Measurements from ENCODE around the gene METTL17. TPM values are rescaled to one million over a fixed set of nuclear protein-coding genes. Genes with fewer than 3 reads are reported as not detected.

The METTL17 gene
- total RNA-seq, 1 experiment from 2014 or later = 76.7 TPM

DNA sequence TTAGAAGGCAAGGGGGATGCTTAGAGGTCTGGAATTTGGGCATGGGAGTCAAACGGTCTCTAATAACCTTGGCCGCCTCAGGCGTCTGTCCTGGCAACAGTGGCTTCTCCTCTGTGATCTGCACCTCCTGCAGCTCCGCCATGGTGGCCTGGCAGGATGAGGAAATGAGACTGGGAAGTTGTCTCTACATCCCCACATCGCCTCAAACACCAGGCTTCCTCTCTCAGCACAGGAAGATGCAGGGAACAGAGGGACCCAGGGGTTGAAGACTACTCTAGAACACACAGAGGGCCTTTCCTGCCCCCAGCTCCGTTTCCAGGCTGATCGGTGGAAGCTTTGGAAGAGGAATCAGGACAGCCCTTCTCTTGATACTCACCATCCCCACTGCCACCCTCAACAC, 33.4 kb downstream of the METTL17 start:
- no peak overlapping the region for H3K4me3 Mint-ChIP-seq (ENCODE audit: low read depth, unreplicated experiment)
- CTCF ChIA-PET = interaction anchor here (0.5 to 1.2 kb wide), 3 partner anchors 17 to 341 kb away, joined by 3 to 5 read pairs (median 4); no protein-coding TSS in a partner anchor
- no peak for DNase-seq
- intact Hi-C loops (cut with micrococcal nuclease; ENCODE audit: unreplicated experiment) = no loop called here
- H3K9me3 Mint-ChIP-seq (ENCODE audit: low read depth, unreplicated experiment) = no peaks in the 10 kb centered on the region
- H3K27ac Mint-ChIP-seq (ENCODE audit: unreplicated experiment) = no peak overlapping the region
- H3K27me3 Mint-ChIP-seq (ENCODE audit: unreplicated experiment) = peaks cover 28% of the 10 kb centered on the region
- peaks cover 8% of the 10 kb centered on the region for H3K4me1 Mint-ChIP-seq (ENCODE audit: low read depth, unreplicated experiment)
- peaks cover 8% of the 10 kb centered on the region for H3K36me3 Mint-ChIP-seq (ENCODE audit: insufficient read depth, unreplicated experiment)
- BruUV-seq (replicated peaks) = no TSS peak
- TF ChIP-seq, protein P1, sequence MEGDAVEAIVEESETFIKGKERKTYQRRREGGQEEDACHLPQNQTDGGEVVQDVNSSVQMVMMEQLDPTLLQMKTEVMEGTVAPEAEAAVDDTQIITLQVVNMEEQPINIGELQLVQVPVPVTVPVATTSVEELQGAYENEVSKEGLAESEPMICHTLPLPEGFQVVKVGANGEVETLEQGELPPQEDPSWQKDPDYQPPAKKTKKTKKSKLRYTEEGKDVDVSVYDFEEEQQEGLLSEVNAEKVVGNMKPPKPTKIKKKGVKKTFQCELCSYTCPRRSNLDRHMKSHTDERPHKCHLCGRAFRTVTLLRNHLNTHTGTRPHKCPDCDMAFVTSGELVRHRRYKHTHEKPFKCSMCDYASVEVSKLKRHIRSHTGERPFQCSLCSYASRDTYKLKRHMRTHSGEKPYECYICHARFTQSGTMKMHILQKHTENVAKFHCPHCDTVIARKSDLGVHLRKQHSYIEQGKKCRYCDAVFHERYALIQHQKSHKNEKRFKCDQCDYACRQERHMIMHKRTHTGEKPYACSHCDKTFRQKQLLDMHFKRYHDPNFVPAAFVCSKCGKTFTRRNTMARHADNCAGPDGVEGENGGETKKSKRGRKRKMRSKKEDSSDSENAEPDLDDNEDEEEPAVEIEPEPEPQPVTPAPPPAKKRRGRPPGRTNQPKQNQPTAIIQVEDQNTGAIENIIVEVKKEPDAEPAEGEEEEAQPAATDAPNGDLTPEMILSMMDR (IDR thresholded peaks at IDR 0.05; ENCODE audit: unreplicated experiment) = no peak

DNA sequence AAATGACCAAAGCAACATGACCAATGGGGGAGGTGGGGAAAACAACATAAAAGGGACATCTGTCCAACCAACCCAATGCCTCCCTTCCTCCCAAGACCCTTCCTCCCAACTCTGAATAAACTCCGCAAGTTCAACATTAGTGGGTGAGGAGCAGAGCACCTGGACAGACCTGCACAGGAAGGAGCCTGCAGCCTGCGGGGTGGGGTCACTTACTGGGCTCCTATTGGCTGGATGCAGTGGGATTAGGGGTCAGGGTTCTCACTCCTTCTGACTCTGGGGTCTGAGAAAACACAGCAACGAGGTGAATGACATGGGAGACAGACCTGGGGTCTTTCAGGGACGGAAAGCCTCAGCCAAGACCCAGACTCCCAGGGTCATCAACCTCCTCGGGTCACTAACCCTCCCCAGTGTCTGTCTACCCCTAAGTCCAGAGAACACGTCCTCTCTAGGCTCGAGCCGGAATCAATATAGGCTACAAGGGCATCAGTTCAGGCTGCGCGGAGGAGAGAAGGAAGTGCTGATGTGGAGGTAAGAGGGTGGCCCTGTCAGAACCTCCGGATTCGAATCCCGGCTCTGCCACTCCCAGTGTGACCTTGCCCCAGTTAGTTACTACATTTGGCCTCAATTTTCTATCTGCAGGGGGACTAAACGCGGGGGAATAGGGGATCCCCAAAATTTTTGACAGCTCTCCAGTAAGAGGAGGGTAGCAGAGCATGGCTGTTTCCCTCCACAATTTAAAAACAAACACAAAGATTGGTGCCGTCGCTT, 34.2 kb downstream of the METTL17 start:
- H3K27me3 Mint-ChIP-seq (ENCODE audit: unreplicated experiment) = peaks cover 28% of the 10 kb centered on the region
- no peak for DNase-seq

GRCh38 chr14:21024585-21025370, 35.0 kb downstream of the METTL17 start, which contains the start of gene NDRG2:
TSS of gene NDRG2 (minus strand) at chr14:21025061. CDS start at chr14:21023315, 1,746 bp downstream.
- Mint-ChIP-seq H3K4me1 (ENCODE audit: low read depth, unreplicated experiment) (peaks cover 8% of the 10 kb centered on the region), H3K27me3 (ENCODE audit: unreplicated experiment) (peaks cover 31% of the 10 kb centered on the region), H3K9me3 (ENCODE audit: low read depth, unreplicated experiment) (no peaks in the 10 kb centered on the region), H3K36me3 (ENCODE audit: insufficient read depth, unreplicated experiment) (peaks cover 8% of the 10 kb centered on the region), H3K27ac (ENCODE audit: unreplicated experiment) (no peak within 1 kb of the TSS), H3K4me3 (ENCODE audit: low read depth, unreplicated experiment) (peak within 1 kb of the TSS; percentile 63)
- intact Hi-C loops (cut with micrococcal nuclease; ENCODE audit: unreplicated experiment) = no loop called here
- TF ChIP-seq, protein P1 (IDR thresholded peaks at IDR 0.05; ENCODE audit: unreplicated experiment) = no peak
- BruUV-seq (replicated peaks) = no TSS peak
- CTCF ChIA-PET = interaction anchor here (1.0 to 1.3 kb wide), 3 partner anchors 10 to 47 kb away, joined by 3 to 6 read pairs (median 4); no protein-coding TSS in a partner anchor
- peak; percentile 69 for DNase-seq

More for the DNA sequence above, 34.2 kb downstream of the METTL17 start:
- no peaks in the 10 kb centered on the region for H3K9me3 Mint-ChIP-seq (ENCODE audit: low read depth, unreplicated experiment)
- H3K36me3 Mint-ChIP-seq (ENCODE audit: insufficient read depth, unreplicated experiment) = peaks cover 8% of the 10 kb centered on the region
- TF ChIP-seq, protein P1 (IDR thresholded peaks at IDR 0.05; ENCODE audit: unreplicated experiment) = no peak
- H3K27ac Mint-ChIP-seq (ENCODE audit: unreplicated experiment) = no peak overlapping the region
- H3K4me3 Mint-ChIP-seq (ENCODE audit: low read depth, unreplicated experiment) = peak overlapping the region; percentile 63
- CTCF ChIA-PET = interaction anchor here (0.6 to 1.3 kb wide), 5 partner anchors 9 to 340 kb away, joined by 3 to 6 read pairs (median 4); no protein-coding TSS in a partner anchor
- intact Hi-C loops (cut with micrococcal nuclease; ENCODE audit: unreplicated experiment) = no loop called here
- BruUV-seq (replicated peaks) = no TSS peak
- H3K4me1 Mint-ChIP-seq (ENCODE audit: low read depth, unreplicated experiment) = peaks cover 8% of the 10 kb centered on the region

- Mint-ChIP-seq H3K27me3 (ENCODE audit: unreplicated experiment) (peaks cover 40% of the 10 kb centered on the region), H3K4me3 (ENCODE audit: low read depth, unreplicated experiment) (peak overlapping the region; percentile 63), H3K36me3 (ENCODE audit: insufficient read depth, unreplicated experiment) (peaks cover 8% of the 10 kb centered on the region), H3K4me1 (ENCODE audit: low read depth, unreplicated experiment) (peaks cover 6% of the 10 kb centered on the region), H3K9me3 (ENCODE audit: low read depth, unreplicated experiment) (no peaks in the 10 kb centered on the region), H3K27ac (ENCODE audit: unreplicated experiment) (no peak overlapping the region)
- DNase-seq = no peak
- TF ChIP-seq, protein P1 (IDR thresholded peaks at IDR 0.05; ENCODE audit: unreplicated experiment) = no peak
- CTCF ChIA-PET = interaction anchor here (1.0 kb wide), 1 partner anchor 14 kb away, joined by 4 read pairs; no protein-coding TSS in a partner anchor
- no TSS peak for BruUV-seq (replicated peaks)
- intact Hi-C loops (cut with micrococcal nuclease; ENCODE audit: unreplicated experiment) = no loop called here
These were observed 35.8 kb downstream of the METTL17 start for GRCh38 chr14:21025371-21026273.

Data from Calu3 (cell line).